GM13976 (cell line): ENCODE results near the gene UACA.

ENCODE experiments used
- DNase-seq: peaks from one replicate; pipeline ENCODE4 v3.0.0; 2012; ENCODE audit warnings: low spot score
- CTCF ChIP-seq: IDR thresholded peaks from 2 replicates; pipeline ENCODE4 v1.5.1; 2012; ENCODE audit warnings: borderline replicate concordance, mild to moderate bottlenecking; ENCODE audit not compliant: insufficient read depth; ENCODE audit errors: extremely low read depth, missing control alignments, control extremely low read depth
- in situ Hi-C: fragments of 300-500 bp; cut with MboI; formaldehyde crosslinking; loops from one replicate; pipeline ENCODE4 v1.12.0; 2022; ENCODE audit warnings: low sequenced_read_pairs, mixed read lengths, inconsistent platforms; ENCODE audit not compliant: unreplicated experiment

Gene UACA

DNA sequence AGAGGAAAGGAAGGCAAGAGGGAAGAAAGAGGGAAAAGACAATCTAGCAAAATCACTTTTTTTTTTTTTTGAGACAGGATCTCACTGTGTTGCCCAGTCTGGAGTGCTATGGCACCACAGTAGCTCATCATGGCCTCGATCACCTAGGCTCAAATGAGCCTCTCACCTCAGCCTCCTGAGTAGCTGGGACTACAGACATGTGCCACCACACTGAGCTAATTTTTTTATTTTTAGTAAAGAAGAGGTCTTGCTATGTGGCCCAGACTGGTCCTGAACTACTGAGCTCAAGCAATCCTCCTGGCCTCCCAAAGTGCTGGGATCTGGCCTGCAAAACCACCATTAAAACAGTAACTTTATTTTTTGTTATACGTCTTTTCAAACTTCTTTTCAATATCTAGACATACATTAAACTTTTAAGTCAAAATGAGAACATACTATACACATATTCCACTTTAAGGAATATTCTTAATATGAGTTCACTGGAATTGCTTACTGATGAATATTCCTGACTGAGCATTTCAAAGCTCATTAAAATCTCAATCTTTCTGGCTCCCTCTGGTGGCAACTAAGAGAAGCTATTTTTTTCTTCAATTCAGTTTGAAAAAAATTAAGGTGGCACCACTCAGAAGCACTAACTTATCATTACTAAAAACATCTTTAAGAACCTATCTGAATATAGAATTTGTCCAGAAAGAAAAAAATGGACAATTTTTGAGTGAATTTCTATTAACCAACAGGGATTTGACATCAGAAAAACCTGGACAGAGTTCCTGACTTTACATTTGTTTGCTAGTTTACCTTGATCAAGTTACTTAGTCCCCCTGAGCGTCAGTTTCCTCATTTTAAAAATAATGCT, 40.9 kb downstream of the UACA start:
- TF ChIP-seq CTCF, result peak; percentile 45
- in situ Hi-C loops, result no loop called here
- DNase-seq, result peak; percentile 52

- no peak for DNase-seq
- in situ Hi-C loops, result no loop called here
- no peak for TF ChIP-seq CTCF
Observed at GRCh38 chr15:70720228-70721016, 42.9 kb downstream of the UACA start.

DNA sequence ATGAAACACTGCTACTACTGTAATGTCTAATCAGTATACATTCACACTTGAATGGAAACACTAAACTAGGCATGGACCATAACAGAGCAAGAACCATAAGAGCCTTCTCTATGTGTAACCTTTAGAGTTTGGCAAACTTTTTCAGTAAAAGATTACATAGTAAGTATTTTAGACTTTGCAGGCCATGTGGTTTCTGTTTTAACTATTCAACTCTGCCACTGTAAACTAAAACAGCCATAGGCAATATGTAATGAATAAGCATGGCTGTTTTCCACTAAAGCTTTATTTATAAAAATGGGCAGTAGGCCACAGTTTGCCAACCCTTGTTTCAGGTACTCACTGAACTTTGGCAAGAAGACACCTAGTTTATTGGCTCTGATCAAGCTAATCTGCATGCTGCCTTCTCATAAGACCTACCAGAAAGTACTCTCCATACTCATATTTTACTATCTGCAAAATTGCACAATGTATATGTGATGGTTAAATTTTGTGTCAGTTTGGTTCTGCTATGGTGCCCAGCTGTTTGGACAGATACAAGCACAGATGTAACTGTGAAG, 46.0 kb downstream of the UACA start:
- TF ChIP-seq CTCF, result no peak
- no peak for DNase-seq
- in situ Hi-C loops, result no loop called here

DNA sequence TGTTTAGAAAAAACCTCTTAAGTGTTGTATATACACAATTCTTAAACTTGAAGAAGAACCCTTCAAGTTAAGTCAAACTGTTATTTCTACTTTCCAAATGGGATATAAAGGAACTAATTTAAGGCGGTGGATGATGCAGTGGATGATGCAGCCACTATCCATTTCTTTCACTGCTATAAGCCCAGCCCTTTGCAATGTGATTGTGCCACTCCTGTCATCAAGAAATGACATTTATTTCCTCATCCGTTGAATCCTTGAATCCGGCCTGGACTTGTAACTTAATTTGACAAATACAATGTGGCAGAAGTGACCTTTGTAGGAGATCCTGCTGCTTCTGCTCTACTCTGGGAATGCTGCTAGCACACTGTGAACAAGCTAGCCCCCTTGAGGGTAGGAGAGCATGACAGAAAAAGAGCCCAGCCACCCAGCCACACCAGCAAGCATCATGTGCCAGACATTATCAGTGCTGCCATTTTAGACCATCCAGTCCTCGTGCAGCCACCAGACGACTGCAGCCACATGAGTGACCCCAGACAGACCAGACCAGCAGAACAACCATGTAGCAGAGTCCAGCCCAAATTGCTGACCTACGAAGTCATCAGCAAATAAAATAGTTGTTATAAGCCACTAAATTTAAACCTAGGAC, 47.4 kb downstream of the UACA start:
- no peak for TF ChIP-seq CTCF
- no peak for DNase-seq
- in situ Hi-C loops, result no loop called here

GRCh38 chr15:70714565-70714964, 48.8 kb downstream of the UACA start:
- in situ Hi-C loops, result no loop called here
- no peak for TF ChIP-seq CTCF
- no peak for DNase-seq

DNA sequence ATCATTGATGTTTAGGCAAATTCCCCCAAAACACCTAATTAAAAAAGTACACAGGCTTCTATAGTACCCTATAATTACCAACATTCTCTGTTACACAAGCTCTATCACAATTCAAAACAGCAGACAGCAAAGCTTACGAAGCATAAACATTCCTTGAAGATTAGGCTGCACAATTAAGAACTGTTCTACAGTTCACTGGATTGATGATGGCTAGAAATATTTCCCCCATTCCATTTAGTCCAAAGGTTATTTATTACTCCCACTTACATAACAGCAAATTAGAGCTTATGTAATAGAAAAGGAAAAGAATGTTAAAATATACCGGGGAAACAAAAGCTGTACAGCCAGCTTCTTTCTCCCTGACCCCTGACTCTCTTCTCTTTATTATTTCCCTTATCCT, 49.3 kb downstream of the UACA start:
- DNase-seq, result no peak
- TF ChIP-seq CTCF, result no peak
- in situ Hi-C loops, result no loop called here
